ENCODE measurements around the gene BICC1.

The BICC1 gene

DNA sequence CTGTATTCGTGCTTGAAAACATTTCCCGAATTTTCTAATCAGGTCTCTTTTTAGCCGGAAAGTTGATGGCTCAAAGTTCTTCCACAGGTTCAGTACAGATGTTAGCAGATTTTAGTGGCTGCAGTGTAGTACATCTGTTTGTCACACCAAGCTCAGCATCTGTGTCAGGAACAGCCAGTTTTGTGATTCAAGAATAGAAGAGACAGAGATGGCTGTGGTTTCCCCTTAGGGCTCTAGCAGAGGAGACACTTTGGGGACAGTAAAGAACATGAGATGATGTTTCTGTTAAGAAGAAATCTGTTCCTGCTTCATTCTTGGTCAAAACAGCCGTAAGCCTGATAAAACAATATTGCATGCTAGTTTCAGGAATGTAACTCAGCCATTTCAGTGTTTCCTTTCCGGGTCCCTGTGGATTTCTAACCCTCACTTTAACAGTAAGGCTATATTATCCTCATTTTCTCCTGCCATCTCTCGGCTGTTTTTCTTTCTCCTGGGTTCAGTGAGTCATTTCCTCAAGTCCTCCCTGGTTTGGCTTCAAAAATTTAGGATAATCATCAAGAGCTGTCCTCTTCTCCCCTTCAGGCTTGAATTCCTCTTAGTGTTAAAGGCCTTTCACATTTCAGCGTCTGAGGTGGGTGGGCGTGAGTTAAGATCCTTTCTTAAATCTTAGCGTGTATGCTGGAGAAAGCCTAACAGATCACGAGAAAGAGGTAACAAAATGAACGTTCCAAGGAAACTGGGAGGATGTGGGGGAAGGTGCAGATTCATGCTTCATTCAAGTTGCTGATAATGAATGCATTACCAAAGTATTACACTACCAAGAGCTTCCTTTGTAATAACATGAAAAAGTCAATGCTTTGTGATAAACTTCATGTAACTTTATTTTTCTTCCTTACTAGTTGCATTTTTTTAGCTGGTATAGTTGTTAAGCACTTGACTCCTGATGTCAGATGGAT is 37.1 kb upstream of the BICC1 start:
- DNase-seq (ENCODE audit: low read depth in 2 of 2): peak; percentile 85 to 86
- peak overlapping the region; percentile 9 to 48 for H3K4me3 ChIP-seq (replicated peaks in 1 of 2; ENCODE audit: low read depth in 2 of 2, low read length in 2 of 2)
- TF ChIP-seq, protein P1, sequence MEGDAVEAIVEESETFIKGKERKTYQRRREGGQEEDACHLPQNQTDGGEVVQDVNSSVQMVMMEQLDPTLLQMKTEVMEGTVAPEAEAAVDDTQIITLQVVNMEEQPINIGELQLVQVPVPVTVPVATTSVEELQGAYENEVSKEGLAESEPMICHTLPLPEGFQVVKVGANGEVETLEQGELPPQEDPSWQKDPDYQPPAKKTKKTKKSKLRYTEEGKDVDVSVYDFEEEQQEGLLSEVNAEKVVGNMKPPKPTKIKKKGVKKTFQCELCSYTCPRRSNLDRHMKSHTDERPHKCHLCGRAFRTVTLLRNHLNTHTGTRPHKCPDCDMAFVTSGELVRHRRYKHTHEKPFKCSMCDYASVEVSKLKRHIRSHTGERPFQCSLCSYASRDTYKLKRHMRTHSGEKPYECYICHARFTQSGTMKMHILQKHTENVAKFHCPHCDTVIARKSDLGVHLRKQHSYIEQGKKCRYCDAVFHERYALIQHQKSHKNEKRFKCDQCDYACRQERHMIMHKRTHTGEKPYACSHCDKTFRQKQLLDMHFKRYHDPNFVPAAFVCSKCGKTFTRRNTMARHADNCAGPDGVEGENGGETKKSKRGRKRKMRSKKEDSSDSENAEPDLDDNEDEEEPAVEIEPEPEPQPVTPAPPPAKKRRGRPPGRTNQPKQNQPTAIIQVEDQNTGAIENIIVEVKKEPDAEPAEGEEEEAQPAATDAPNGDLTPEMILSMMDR (IDR thresholded peaks at IDR 0.05; ENCODE audit: low read depth, low read length): no peak

DNA sequence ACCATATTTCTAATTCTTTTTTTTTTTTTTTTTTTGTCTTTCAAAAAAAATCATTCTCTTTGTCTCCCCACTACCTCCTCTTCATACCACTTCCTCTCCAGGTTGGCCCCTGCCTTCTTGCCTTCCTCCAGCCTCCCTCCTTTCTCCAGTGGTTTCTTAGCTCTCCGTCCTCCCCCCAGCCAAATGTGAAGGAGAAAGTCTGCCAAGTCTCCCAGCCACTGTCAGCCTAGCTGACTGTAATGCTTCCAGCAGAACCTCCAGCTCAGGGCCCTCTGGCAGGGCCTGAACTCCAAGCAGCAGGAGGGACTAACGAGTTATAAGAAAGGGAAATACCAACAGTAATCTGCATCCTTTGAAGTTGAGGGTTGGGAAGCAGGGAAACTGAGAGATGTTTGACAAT is 35.5 kb upstream of the BICC1 start:
- TF ChIP-seq, protein P1 (IDR thresholded peaks at IDR 0.05; ENCODE audit: low read depth, low read length): no peak
- H3K4me3 ChIP-seq (replicated peaks in 1 of 2; ENCODE audit: low read depth in 2 of 2, low read length in 2 of 2): no peak overlapping the region
- peak; percentile 80 to 92 for DNase-seq (ENCODE audit: low read depth in 2 of 2)

DNA sequence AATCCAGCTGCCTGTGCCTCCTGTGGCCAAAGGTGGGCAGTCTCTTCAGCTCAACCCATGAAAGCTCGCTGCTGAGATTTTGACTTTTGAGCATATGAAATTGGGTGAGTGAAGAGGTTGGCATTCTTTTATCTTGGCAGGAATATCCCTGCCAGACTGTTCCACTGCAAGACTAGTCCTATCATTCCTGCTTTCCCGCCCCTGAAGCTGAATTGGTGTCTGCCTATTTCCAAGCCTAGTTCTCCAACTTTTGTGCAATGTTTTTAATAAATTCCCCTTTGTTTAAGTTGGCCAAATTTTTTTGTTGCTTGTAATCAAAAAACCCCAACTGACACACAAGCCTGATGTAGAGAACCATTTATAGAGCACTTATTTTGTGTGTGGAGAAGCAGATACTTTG is 34.8 kb upstream of the BICC1 start:
- DNase-seq (ENCODE audit: low read depth in 2 of 2): peak in 1 of 2 donors; percentile 37
- TF ChIP-seq, protein P1 (IDR thresholded peaks at IDR 0.05; ENCODE audit: low read depth, low read length): no peak
- no peak overlapping the region for H3K4me3 ChIP-seq (replicated peaks in 1 of 2; ENCODE audit: low read depth in 2 of 2, low read length in 2 of 2)

DNA sequence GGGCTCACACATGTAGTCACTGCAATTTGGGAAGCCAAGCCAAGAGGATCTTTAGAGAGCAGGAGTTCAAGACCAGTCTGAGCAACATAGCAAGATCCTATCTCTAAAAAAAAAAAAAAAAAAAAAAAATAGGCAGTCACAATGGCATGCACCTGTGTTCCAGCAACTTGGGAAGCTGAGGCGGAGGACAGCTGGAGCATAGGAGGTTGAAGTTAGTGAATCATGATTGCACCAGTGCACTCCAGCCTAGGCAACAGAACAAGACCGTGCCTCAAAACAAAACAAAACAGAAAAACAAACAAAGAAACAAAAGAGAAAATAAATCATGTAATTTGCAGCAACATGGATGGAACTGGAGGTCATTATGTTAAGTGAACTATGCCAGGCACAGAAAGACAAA is 33.6 kb upstream of the BICC1 start:
- TF ChIP-seq, protein P1 (IDR thresholded peaks at IDR 0.05; ENCODE audit: low read depth, low read length): no peak
- no peak overlapping the region for H3K4me3 ChIP-seq (replicated peaks in 1 of 2; ENCODE audit: low read depth in 2 of 2, low read length in 2 of 2)
- no peak for DNase-seq (ENCODE audit: low read depth in 2 of 2)

DNA sequence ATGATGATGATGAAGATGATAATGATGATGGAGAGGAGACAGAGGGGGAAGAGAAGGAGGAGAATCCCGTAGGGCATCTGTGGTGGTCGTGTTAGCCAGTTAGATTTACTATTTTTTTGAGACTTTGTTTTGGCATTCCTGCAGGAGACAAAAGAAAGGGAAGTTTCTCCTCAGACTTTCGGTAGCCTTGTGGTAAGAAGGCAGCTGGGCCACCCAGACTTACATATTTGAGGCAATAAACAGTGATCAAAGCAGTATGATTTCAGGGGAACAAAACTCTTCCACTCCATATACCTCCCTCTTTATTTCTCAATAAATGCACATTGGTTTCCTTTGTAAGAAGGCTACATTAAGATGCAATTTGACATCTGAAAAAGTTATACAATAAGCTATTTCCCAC is 32.4 kb upstream of the BICC1 start:
- no peak overlapping the region for H3K4me3 ChIP-seq (replicated peaks in 1 of 2; ENCODE audit: low read depth in 2 of 2, low read length in 2 of 2)

DNA sequence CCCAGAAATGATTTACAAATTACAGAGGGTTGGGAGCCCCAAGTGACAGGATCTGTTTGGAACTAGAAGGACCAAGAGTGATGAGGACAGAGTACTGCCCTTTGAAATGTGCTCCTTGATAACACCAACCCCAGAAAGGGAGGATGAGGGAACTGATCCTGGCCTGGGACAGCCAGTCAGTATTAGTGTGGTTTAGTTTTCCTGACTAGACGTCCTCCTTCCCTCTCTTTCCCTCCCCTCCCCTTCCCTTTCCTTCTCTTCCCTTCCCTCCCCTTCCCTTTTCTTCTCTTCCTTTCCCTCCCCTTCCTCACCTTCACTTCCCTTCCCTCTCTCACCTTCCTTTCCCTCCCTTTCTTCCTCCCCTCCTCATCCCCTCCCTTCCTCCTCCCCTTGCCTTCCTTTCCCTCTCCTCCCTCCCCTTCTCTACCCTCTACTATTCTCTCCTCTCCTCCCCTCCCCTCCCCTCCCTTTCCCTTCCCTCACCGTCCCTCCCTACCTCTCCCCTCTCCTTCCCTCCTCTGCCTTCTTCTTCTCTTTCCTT is 31.0 kb upstream of the BICC1 start:
- no peak for DNase-seq (ENCODE audit: low read depth in 2 of 2)
- TF ChIP-seq, protein P1 (IDR thresholded peaks at IDR 0.05; ENCODE audit: low read depth, low read length): no peak
- H3K4me3 ChIP-seq (replicated peaks in 1 of 2; ENCODE audit: low read depth in 2 of 2, low read length in 2 of 2): no peak overlapping the region

More for the DNA sequence above, 32.4 kb upstream of the BICC1 start:
- no peak for DNase-seq (ENCODE audit: low read depth in 2 of 2)
- TF ChIP-seq, protein P1 (IDR thresholded peaks at IDR 0.05; ENCODE audit: low read depth, low read length): no peak

Data from cardiac fibroblast (primary cell).